Gastroesophageal sphincter (tissue), 3 donors: ENCODE data around the gene NBEA.

Experiments used
- EP300 ChIP-seq: sonication (generic); formaldehyde crosslinking; IDR thresholded peaks from one replicate; pipeline ENCODE4 v1.6.1; 2017; ENCODE audit warnings: antibody characterized with exemption, mild to moderate bottlenecking
- POLR2A ChIP-seq, 2 donors: fragments of 450-650 bp; IDR thresholded peaks; one replicate each; pipeline ENCODE4 v1.6.1; 2017; ENCODE audit warnings: antibody characterized with exemption in 2 of 2, mild to moderate bottlenecking in 2 of 2, moderate library complexity in 1 of 2
- POLR2AphosphoS5 ChIP-seq: sonication (generic); formaldehyde crosslinking; IDR thresholded peaks from one replicate; pipeline ENCODE4 v1.6.1; 2017; ENCODE audit warnings: antibody characterized with exemption
- TF ChIP-seq, protein P1 (sequence below), 4 experiments: fragments of 200-600 bp in 2 of 4; fragments of 450-650 bp in 2 of 4; sonication (generic) in 1 of 4; IDR thresholded peaks; one replicate each; pipeline ENCODE4 v1.5.1; 2017 to 2019; ENCODE audit warnings: antibody characterized with exemption in 4 of 4, mild to moderate bottlenecking in 2 of 4, moderate library complexity in 2 of 4

DNA sequence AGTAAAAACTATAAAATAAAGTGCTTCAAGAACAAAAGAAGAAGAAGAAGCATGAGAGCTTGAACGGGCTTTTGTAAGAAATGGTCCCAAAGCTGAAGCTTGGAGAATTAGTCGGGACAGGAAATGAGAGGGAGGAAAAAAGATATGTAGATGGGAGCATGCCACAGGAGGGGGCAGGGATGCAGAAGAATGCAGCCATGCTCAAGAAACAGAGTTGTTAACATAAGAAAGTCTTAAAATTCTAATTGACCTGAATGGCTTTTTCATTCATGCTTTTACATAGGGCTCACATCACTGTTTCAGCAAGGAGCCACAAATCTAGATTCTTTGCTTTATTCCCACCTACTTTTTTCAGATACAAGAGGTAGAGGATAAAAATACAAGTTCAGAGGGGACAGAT lies 27.7 kb upstream of the NBEA start:
- TF ChIP-seq, protein P1, sequence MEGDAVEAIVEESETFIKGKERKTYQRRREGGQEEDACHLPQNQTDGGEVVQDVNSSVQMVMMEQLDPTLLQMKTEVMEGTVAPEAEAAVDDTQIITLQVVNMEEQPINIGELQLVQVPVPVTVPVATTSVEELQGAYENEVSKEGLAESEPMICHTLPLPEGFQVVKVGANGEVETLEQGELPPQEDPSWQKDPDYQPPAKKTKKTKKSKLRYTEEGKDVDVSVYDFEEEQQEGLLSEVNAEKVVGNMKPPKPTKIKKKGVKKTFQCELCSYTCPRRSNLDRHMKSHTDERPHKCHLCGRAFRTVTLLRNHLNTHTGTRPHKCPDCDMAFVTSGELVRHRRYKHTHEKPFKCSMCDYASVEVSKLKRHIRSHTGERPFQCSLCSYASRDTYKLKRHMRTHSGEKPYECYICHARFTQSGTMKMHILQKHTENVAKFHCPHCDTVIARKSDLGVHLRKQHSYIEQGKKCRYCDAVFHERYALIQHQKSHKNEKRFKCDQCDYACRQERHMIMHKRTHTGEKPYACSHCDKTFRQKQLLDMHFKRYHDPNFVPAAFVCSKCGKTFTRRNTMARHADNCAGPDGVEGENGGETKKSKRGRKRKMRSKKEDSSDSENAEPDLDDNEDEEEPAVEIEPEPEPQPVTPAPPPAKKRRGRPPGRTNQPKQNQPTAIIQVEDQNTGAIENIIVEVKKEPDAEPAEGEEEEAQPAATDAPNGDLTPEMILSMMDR (IDR thresholded peaks at IDR 0.05) = no peak
- TF ChIP-seq POLR2AphosphoS5 (no peak), EP300 (no peak), POLR2A (IDR thresholded peaks at IDR 0.05) (no peak)
